Measurements from ENCODE around the gene NDST1.

The NDST1 gene

DNA sequence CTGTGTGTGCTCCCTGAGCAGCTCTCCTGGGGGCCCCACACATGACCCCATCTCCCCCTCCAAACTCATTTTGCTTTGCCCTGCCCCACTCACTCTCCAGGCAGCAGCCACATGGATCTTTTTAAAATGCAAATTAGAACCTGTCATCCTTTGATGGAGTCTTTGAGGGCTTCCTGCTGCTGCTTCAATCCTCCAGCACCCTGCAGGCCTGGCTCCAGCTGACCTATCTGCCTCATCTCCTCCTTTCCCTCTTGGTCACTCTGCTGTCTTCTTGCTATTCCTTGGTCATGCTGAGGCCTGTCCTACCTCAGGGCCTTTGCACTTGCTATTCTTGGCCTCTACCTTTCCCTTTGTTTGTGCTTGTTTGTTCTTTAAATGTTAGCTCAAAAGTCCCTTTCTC is 17.9 kb downstream of the NDST1 start:
- no peak for DNase-seq

DNA sequence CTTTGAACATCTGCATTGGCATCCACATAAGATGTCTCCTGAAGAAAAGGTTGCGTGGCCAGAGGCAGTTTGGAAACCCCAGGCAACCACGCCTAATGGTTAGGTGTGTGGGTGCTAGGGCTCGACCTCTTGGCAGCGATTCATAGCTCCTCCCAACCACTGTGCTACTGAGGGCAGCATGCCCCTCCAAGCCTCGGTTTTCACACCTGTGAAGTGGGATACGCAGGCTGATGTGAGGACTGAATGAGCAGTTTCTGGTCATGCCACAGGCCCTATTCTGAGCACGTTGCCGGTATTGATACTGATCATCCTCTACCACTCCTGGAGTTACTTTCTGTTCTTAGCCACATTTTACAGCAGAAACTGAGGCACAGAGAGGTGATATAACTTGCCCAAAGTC is 19.1 kb downstream of the NDST1 start:
- DNase-seq = no peak

DNA sequence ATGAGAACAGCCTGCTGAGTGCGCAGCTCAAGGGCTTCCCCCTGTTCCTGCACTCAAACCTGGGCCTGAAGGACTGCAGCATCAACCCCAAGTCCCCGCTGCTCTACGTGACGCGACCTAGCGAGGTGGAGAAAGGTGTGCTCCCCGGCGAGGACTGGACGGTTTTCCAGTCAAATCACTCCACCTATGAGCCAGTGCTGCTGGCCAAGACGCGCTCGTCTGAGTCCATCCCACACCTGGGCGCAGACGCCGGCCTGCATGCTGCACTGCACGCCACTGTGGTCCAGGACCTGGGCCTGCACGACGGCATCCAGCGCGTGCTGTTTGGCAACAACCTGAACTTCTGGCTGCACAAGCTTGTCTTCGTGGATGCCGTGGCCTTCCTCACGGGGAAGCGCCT is 19.9 kb downstream of the NDST1 start:
- no peak for DNase-seq

DNA sequence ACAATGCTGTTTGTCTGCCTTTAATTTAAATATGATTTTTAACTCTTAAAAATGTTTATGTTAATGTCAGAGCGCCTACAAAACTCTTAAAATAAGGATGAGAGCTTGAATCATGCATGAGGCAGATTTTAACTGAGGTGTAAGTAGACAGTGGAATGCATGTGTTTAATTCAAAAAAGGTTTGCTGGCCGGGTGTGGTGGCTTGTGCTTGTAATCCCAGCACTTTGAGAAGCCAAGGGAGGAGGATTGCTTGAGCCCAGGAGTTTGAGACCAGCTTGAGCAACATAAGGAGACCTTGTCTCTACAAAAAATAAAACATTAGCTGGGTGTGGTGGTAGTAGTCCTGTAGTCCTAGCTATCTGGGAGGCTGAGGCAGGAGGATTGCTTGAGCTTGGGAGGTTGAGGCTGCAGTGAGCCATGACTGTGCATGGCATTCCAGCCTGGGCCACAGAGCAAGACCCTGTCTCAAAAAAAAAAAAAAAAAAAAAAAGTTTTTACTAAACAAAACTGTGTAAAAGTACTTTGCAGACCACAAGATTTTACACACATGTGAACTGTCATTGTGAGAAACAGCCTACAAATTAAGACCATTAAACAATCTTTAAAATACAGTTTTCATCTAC is 21.1 kb downstream of the NDST1 start:
- DNase-seq = no peak

DNA sequence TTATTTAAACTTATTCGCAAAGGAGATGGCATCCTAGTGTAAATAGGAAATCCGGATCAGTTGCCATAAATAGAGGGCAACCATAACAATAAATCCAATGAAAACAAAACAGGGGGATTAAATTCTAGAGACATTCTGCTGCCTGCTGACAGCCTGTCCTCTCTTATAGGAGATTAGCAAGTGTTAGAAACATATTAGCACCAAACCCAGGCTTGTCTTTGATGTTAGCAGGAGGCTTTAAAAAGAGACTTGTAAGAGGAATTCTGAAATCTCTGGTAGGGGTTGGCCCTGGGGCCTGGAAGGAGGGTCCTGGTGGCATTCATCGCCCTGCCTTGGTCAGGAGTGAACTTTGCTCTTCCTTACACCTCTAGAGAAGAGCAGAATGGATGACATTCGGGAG is 21.6 kb downstream of the NDST1 start:
- no peak for DNase-seq

DNA sequence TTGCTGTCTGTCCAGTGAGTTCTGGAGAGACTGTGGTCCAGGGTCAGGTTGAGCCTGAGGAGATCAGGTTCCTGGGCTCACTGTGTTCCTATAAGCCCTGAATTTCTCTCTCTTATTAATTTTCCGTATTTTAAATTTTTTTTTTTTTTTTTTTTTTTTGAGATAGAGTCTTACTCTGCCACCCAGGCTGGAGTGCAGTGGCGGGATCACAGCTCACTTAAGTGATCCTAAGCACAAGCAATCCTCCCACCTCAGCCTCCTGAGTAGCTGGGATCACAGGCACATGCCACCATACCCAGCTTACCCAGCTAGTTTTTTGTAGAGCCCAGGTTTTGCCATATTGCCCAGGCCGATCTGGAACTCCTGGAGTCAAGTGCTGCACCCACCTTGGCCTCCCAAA is 22.5 kb downstream of the NDST1 start:
- no peak for DNase-seq

DNA sequence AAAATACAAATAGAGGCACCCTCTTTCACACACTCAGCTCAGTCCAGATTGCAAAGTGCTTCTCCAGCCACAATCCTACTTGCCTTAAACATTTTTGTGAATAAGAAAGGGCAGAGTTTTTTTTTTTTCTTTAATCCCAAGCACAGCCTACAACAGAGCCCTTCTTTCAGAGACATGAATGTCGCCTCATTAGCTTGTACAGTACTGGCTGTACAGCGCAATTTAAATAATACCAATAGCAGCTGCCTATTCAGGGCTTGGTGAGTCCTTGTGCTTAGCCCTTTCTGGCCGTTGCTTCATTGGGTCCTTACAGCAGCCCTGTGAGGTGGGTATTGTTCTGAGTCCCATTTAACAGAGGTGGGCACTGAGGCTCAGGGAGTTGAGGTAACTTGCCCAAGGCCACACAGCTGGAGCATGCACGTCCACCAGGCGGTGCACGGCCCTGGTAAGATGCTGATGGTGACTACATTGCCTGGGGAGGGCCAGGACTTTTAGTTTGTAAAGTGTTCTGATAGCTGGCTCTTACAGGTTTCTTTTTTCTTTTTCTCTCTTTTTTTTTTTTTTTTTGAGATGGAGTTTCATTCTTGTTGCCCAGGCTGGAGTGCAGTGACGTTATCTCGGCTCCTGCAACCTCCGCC is 23.1 kb downstream of the NDST1 start:
- DNase-seq = no peak

DNA sequence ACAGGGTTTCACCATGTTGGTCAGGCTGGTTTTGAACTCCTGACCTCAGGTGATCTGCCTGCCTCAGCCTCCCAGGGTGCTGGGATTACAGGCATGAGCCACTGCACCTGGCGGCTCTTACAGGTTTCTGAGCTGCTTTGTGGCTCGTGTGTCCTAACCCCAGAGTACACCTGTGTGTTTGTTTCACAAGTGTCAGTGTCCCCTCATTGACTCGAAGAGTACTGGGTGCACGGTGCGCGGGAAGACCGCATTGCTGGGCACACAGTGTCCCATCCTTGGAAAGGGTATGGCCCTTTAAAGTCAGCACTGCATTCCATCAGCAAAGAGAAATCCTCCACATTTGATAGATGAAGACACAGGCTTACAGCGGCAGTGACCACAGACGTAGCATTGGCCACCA is 23.8 kb downstream of the NDST1 start:
- no peak for DNase-seq

DNA sequence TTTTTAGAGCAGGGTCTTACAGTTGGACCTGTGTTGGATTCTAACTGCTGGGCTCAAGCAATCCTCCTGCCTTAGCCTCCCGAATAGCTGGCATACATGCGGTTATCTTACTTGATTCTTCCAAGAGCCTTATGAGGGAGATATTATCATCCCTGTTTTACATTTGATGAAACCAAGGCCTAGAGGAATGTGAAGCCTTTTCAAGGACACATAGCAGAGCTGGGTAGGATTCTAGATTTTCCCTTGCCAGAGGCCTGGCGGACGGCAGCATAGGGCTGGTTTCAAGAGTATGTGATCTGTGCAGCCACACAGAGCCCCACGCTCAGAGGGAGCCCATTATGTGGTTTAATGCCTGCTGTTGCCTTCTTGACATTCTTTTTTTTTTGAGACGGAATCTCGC is 24.2 kb downstream of the NDST1 start:
- no peak for DNase-seq

DNA sequence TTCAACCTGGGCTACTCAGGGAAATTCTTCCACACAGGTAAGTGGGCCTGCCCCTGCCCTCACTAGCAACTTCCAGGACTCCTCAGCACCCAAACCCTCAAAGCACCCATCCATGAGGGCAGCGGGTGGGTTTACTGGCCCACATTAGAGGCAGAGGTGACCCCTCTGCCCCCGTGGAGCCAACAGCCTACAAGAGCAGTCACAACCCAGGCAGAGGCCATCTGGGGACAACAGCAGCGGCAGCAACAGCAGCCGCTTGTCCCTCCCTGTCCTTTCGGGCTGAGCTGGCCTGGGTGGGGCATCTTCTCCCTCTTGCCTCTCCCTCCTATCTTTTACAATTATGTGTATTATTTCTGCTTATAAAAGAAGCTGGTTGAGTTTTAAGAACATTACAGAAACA is 25.1 kb downstream of the NDST1 start:
- no peak for DNase-seq

DNA sequence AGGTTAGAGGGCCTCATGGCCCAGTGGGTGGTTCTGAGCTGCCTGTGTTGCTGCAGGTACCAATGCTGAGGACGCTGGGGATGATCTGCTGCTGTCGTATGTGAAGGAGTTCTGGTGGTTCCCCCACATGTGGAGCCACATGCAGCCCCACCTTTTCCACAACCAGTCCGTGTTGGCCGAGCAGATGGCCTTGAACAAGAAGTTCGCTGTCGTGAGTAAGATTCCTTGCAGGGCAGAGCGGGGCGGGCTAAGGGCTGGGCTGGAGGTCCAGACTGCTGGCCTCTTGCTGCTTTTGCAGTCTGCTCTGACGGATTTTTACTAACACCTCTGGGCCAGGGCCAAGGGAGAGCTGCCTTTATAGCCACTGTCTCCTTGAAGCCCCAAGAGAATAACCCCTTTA is 26.9 kb downstream of the NDST1 start:
- no peak for DNase-seq

DNA sequence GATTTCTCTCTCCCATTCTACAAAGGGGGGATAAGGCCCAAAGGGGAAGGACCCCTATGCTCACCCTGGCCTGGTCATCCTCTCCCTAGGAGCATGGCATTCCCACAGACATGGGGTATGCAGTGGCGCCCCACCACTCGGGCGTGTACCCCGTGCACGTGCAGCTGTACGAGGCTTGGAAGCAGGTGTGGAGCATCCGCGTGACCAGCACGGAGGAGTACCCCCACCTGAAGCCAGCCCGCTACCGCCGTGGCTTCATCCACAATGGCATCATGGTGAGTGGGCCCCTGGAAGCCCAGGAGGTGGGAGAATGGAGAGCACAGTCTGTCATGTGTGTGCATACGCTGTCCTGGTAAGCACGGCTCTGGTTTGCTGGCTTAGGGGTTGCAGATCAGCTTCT is 27.7 kb downstream of the NDST1 start:
- no peak for DNase-seq

DNA sequence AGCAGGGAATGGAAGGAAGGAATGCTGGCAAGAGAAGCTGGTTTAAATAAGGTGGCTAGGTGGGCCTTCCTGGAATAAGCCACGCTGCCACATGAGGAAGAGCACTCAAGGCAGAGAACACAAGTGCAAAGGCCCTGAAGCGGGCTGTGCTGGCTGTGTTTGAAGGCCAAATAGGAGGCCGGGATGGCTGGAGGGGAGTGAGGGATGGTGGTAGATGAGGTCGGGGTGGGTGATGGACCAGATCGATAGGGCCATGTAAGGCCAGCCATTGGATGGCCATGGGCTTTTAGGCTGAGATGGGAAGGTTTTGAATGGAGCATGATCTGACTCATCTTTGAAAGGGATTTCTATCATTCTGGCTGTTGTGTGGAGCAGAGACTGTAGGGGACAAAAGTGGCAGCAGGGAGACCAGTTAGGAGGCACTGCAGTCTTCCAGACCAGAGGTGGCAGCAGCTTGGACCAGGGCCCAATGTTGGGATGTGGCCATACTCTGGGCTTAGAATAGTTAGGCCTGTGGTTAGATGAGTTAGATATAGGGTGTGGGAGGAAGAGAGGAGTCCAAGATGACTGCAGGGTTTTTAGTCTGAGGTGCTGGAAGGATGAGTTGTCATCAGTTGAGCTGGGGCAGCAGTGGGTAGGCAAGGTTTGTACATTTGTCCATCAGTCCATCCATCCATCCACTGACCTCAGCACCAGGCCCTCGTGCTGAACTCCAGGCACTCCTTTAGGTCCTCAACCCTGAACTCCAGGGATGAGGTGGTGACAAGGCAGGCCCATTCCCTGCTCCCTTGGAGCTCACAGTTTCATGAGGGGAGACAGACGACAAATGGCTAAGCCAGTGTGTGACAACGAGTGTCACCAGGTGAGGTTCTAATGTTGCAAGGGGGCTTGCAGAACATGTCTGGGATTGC is 30.3 kb downstream of the NDST1 start:
- no peak for DNase-seq

DNA sequence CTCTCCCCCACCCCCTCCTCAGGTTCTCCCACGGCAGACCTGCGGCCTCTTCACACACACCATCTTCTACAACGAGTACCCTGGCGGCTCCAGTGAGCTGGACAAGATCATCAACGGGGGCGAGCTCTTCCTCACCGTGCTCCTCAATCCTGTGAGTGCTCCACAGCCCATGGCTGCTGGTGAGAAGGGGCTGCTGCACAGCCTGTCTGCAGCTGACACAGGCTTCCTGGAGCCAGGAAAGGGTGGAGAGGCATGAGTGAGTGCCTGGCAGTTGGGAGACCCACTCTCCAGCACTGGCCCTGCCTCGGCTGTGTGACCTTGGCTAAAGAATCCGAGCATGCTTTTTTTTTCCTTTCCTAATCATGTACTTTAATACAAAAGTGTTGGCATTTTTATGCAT is 31.3 kb downstream of the NDST1 start:
- no peak for DNase-seq

DNA sequence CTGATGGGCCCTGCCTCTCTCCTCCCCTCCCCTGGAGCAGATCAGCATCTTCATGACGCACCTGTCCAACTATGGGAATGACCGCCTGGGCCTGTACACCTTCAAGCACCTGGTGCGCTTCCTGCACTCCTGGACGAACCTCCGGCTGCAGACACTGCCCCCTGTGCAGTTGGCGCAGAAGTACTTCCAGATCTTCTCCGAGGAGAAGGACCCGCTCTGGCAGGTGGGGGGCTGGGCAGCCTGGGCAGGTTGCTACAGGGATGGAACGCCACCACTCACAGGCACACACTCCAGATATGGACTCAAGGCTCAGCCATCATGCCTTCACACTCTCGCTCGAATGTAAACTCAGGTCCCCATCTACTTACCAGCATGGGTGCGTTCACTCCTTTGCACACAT is 32.1 kb downstream of the NDST1 start:
- no peak for DNase-seq

DNA sequence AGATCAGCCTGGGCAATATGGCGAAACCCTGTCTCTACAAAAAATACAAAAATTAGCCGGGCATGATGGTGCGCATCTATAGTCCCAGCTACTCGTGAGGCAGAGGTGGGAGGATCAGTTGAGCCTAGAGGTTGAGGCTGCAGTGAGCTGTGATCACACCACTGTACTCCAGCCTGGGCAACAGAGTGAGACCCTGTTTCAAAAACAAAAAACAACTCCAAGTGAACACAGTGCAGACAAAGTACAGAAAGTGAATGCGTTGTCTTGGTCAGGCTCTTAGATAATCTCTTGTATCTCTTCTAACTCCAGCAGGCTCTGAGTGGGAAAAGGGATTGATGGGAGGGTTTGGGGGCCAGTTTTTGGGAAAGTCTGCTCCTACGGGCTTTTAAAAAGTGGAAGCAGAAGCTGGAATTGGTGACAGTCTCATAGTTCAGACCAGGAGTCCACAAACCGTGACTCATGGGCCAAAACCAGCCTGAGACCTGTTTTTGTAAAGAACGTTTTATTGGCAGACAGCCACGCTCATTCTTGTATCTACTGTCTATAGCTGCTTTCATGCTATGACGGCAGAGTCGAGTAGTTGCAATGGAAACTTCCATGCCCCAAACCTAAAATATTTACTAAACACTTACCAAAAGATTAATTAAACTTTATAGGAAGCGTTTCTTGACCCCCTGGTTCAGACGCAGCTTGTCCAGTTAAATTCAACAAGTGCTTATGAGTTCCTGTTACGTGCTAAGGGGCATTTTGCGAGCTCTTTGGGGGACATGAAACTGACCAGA is 32.9 kb downstream of the NDST1 start:
- DNase-seq = no peak

DNA sequence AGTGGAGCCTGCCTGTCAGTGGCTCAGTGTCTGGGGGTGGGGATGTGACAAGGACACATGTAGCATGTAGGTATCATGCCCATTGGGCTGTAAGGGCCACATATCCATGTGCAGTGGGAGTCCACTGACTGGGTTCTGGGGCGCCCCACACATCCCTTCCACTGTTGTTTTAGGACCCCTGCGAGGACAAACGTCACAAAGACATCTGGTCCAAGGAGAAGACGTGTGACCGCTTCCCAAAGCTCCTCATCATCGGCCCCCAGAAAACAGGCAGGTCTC is 33.4 kb downstream of the NDST1 start:
- DNase-seq = no peak

DNA sequence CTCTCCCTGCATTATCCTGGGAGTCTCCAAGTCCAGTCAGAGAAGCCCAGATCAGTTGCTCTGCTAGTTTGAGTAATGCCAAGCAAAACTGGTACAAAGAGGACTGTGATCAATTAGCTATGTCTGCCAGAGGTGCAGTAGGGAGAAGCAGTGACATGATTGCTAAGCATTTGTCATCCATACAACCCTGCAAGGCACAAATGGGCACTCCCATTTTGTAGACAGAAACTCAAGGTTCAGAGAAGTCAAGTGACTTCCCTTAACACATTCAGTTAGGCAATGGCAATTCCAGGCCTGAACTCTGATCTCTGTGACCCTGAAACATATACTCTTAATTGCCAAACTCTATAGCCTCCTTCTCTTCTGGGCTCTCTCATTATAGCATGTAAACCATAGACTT is 34.0 kb downstream of the NDST1 start:
- no peak for DNase-seq

DNA sequence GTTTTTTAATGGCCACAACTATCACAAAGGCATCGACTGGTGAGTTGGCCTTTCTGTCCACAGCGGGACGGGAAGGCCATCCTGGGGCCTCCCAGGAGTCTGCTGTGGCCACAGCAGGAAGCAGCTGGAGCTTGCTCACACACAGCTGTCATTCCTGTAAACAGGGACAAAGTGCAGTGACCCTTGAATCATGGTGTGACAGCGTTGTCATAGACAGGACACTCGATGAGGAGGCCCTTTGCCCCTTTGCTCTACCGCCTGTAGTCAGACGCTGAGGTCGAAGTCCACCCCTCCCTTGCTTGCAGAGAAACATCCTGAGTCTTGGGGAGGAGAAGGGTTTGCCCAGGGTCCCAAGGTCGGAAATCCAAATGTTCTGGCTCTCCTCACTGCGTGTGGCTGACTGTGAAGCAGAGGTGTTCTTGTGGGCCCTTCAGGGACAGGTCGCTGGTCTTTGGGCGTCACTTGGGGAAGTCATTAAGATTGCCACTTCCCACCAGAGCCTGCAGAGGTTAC is 35.1 kb downstream of the NDST1 start:
- no peak for DNase-seq

DNA sequence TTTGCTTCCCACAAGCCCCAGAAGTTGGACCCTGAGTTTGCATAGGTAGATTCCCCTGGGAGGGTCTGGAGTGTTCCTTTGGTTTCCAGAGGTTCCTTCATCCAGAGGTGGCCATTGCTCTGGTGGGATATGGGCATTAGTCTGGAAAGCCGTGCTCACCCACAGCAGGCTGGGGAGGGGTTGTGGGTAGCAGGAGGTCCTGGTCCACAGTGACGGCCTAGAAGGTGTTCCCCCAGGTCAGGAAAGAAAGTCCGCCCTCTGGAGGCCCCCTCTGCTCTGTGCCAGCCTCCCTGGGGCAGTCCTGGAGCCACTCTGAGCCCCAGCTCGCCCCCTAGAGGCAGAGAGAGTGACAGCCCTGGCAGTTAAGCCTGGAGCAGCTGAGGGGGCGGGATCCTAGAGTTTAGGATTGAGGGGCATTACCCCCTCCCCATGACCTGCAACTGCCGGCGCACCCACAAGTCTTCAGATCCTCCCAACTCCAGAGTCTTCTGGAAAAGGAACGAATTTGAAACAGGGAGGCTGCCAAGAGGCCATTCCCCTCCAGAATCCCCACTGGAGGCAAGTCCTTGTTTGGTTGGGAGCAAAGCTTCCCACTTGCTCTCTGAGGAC is 36.8 kb downstream of the NDST1 start:
- DNase-seq = peak; percentile 19

DNA sequence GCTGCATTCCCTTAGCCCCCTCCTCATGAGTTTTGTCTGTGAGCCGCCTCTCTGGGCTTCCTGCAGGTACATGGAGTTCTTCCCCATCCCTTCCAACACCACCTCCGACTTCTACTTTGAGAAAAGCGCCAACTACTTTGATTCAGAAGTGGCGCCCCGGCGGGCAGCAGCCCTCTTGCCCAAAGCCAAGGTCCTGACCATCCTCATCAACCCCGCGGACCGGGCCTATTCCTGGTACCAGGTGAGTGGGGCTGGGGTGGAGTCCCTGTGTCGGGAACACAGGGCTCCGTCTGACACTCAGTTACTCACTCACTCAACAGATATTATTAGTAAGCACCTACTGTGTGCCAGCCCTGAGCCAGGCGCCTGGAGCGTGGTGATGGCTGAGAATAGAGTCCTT is 37.3 kb downstream of the NDST1 start:
- no peak for DNase-seq

DNA sequence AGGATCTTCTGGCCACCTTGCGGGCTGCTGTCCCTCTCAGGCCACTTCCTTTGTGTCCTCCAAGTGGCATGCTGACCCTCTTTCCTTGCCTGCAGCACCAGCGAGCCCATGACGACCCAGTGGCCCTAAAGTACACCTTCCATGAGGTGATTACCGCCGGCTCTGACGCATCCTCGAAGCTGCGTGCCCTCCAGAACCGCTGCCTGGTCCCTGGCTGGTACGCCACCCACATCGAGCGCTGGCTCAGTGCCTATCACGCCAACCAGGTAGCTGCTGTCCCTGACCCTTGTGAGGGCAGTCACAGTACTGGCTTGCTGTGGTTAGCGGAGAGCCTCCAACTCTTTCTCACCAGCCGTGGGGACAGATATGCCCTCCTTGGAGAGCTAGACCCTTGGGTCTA is 40.2 kb downstream of the NDST1 start:
- no peak for DNase-seq

DNA sequence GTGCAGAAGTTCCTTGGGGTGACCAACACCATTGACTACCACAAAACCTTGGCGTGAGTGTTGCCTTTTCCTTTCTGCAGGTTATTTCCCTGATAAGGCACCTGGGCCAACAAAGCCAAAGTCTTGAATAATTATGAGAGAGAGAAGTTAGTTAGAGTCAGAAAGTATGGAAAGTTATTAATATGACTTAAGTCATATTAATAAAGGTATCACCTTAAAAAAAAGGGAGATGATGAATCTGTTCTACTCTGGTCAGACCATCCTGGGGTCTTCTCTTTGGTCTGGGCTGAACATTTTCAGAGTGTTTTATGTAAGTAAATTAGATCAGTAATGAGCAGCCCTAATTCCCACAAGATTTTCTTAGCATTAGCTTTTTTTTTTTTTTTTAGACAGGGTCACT is 41.8 kb downstream of the NDST1 start:
- no peak for DNase-seq

Data from central memory CD4-positive, alpha-beta T cell (primary cell).